SK-N-MC (cell line): ENCODE data around the gene ATRN.

Experiments used
- EZH2 ChIP-seq: fragments of 200-600 bp; sonication (generic); IDR thresholded peaks from one replicate; pipeline ENCODE4 v1.6.1; 2017; ENCODE audit warnings: antibody characterized with exemption
- FOXP2 ChIP-seq: optimal IDR thresholded peaks from 2 replicates; pipeline ENCODE3; 2011; ENCODE audit warnings: mild to moderate bottlenecking, moderate library complexity; ENCODE audit not compliant: insufficient read depth; ENCODE audit errors: extremely low read length, control extremely low read depth
- POLR2AphosphoS5 ChIP-seq: IDR thresholded peaks from 2 replicates; pipeline ENCODE4 v1.6.1; 2012; ENCODE audit warnings: mild to moderate bottlenecking, low read depth, low read length, borderline replicate concordance

- no peak for TF ChIP-seq POLR2AphosphoS5
- no peak for TF ChIP-seq EZH2
- TF ChIP-seq FOXP2, result no peak
These were observed 159.6 kb downstream of the ATRN start for GRCh38 chr20:3630429-3630828.
